Psoas muscle (tissue), 8 donors: ENCODE results near the gene OR9A2. TPM values are rescaled to one million over a fixed set of nuclear protein-coding genes. Genes with fewer than 3 reads are reported as not detected.

Experiments
- ATAC-seq, 4 donors: fragments of 200-7000 bp; cut with Tn5 transposase; one replicate each; pipeline ENCODE4 v1.9.1; 2020; ENCODE audit warnings: moderate library complexity in 3 of 4, mild to moderate bottlenecking in 2 of 4
- DNase-seq, 2 donors: peaks; one replicate each; pipeline ENCODE4 v3.0.0-alpha.2; 2020
- H3K27ac ChIP-seq: fragments of 200-600 bp; one replicate; pipeline ENCODE4 v1.8.0; 2022
- H3K27me3 ChIP-seq, 3 donors: fragments of 200-600 bp in 1 of 3; one replicate each; pipeline versions ENCODE4 v1.6.1 to v1.8.0; 2013 to 2022; ENCODE audit warnings: low read length in 2 of 3, mild to moderate bottlenecking in 2 of 3, moderate library complexity in 1 of 3; ENCODE audit not compliant: insufficient read depth in 3 of 3
- H3K36me3 ChIP-seq, 2 donors: fragments of 200-600 bp in 1 of 2; one replicate each; pipeline versions ENCODE4 v1.6.1 to v1.8.0; 2013 to 2022; ENCODE audit warnings: low read depth in 1 of 2, mild to moderate bottlenecking in 1 of 2, moderate library complexity in 1 of 2; ENCODE audit not compliant: insufficient read depth in 1 of 2
- H3K4me1 ChIP-seq: fragments of 200-600 bp; one replicate; pipeline ENCODE4 v1.8.0; 2022
- H3K4me3 ChIP-seq: fragments of 200-600 bp; one replicate; pipeline ENCODE4 v1.8.0; 2022; ENCODE audit warnings: mild to moderate bottlenecking
- H3K9me3 ChIP-seq: fragments of 200-600 bp; one replicate; pipeline ENCODE4 v1.8.0; 2022
- WGBS, 3 donors: extraction: QIAGEN DNeasy Blood & Tissue Kit; methylation state at CpG; one replicate each; pipeline versions ENCODE4 v1.1.6 to v1.1.7; 2013; 5-methylcytosine and 5-hydroxymethylcytosine counted together
- intact Hi-C, 2 donors: fragments of 100-400 bp; cut with DNase I; formaldehyde crosslinking; loops; one replicate each; pipeline versions ENCODE4 v1.11.0 to v1.14.2; 2022
- polyA plus RNA-seq, 3 donors: library from polyadenylated mRNA; stranded (reverse); fragments of 200-250 nt; gene quantifications; one replicate each; pipeline ENCODE4 v1.2.3, GENCODE V29; 2013
- total RNA-seq, 4 donors: library from RNA; stranded (reverse); fragmentation: NEBNext Ultra II Directional in 2 of 4; extraction: Animal tissue kit (Norgen Biotek cat#: 25700) in 2 of 4; gene quantifications; one replicate each; pipeline versions ENCODE4 v1.2.1 to v1.2.4, GENCODE V29; 2021 to 2023
- TF ChIP-seq, protein P1 (sequence below): fragments of 200-600 bp; IDR thresholded peaks from one replicate; pipeline ENCODE4 v1.8.0; 2022; ENCODE audit warnings: antibody characterized with exemption
- donor health status: healthy with polysubstance abuse.
- donor health status: DM: no; HTN: no; CAD: no; lungs with moderate emphysema.
- donor health status: Bipolar disorder and iron deficiency.
- donor health status: healthy.
- donor health status: DM: yes; HTN: yes; CAD: no.
- donor health status: DM: no; HTN: no; CAD: no.
- donor health status: DM: no; HTN: no; CAD: no.
- donor health status: DM: yes; HTN: yes; CAD: no.

Gene OR9A2
- total and polyA plus RNA-seq, 7 donors: not detected

DNA sequence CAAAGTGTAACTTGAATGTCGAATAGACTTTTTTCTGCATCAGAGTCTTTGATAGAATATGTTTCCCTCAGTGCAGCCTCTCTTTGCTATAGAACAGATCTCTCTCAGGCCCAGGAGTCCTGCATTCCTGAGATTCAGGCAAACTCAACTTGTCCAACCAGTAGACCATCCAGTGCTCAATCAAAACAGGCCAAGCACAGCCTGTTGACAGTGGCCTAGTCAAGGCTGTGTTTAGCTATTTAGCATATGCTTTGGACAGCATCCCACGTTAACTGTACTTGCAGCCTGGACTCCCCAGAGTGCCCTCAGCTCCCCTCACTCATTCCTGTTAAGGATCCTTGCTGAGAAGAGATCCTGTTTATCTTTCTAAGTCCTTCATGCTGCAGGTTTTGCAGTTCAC is 41.5 kb upstream of the OR9A2 start:
- Histone ChIP-seq H3K4me1 (no peaks in the 10 kb centered on the region), H3K27me3 (no peaks in the 10 kb centered on the region), H3K9me3 (no peaks in the 10 kb centered on the region), H3K4me3 (no peak overlapping the region), H3K27ac (no peak overlapping the region), H3K36me3 (no peaks in the 10 kb centered on the region)
- WGBS, 3 donors: 63 to 77% (median 70%) methylated on average over 2 of the region's 2 CpGs
- no peak for ATAC-seq
- TF ChIP-seq, protein P1, sequence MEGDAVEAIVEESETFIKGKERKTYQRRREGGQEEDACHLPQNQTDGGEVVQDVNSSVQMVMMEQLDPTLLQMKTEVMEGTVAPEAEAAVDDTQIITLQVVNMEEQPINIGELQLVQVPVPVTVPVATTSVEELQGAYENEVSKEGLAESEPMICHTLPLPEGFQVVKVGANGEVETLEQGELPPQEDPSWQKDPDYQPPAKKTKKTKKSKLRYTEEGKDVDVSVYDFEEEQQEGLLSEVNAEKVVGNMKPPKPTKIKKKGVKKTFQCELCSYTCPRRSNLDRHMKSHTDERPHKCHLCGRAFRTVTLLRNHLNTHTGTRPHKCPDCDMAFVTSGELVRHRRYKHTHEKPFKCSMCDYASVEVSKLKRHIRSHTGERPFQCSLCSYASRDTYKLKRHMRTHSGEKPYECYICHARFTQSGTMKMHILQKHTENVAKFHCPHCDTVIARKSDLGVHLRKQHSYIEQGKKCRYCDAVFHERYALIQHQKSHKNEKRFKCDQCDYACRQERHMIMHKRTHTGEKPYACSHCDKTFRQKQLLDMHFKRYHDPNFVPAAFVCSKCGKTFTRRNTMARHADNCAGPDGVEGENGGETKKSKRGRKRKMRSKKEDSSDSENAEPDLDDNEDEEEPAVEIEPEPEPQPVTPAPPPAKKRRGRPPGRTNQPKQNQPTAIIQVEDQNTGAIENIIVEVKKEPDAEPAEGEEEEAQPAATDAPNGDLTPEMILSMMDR: no peak
- DNase-seq: no peak
- intact Hi-C loops: no loop called here

DNA sequence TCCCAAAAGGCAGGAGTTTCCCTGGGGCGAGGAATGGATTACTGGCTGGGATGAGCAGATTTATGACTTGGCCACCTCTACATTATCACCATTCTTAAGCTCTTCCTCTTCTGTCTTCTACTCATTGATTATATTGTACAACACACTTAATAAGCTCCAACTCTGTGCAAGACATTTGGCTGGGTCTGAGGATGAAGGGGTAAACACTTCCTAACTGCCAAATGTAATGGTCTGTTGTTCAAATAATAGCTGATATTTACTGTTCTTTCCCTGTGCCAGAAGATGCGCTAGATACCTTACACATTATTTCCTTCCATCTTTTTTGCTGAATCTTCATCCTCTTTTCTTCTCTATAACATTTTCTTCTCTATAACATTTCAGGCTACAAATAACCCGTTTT is 36.8 kb upstream of the OR9A2 start:
- Histone ChIP-seq H3K27me3 (no peaks in the 10 kb centered on the region), H3K4me1 (no peaks in the 10 kb centered on the region), H3K4me3 (no peak overlapping the region), H3K36me3 (no peaks in the 10 kb centered on the region), H3K9me3 (no peaks in the 10 kb centered on the region), H3K27ac (no peak overlapping the region)
- ATAC-seq (no peak), DNase-seq (no peak)
- intact Hi-C loops: no loop called here
- TF ChIP-seq, protein P1: no peak
- 82 to 88% (median 83%) methylated on average over 3 of the region's 3 CpGs for WGBS, 3 donors

DNA sequence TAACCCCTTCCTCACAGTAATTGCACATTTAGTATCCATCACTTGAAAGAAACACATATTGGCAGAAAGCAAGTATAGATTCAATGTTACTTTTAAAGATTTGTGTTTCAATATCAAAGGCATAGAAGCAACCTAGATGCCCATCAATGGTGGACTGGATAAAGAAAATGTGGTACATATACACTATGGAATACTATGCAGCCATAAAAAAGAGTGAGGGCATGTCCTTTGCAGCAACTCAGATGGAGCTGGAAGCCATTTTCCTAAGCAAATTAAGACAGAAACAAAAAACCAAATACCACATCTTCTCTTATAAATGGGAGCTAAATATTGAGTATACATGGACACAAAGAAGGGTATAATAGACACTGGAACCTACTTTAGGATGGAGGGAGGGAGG is 28.8 kb upstream of the OR9A2 start:
- H3K4me3 ChIP-seq: no peak overlapping the region
- intact Hi-C loops: no loop called here
- no peak overlapping the region for H3K27ac ChIP-seq
- ATAC-seq: no peak
- H3K4me1 ChIP-seq: no peaks in the 10 kb centered on the region
- H3K27me3 ChIP-seq: peaks cover 0 to 3% (median 0%) of the 10 kb centered on the region in 3 donors
- TF ChIP-seq, protein P1: no peak
- no peaks in the 10 kb centered on the region for H3K9me3 ChIP-seq
- no peak for DNase-seq
- H3K36me3 ChIP-seq: no peaks in the 10 kb centered on the region

DNA sequence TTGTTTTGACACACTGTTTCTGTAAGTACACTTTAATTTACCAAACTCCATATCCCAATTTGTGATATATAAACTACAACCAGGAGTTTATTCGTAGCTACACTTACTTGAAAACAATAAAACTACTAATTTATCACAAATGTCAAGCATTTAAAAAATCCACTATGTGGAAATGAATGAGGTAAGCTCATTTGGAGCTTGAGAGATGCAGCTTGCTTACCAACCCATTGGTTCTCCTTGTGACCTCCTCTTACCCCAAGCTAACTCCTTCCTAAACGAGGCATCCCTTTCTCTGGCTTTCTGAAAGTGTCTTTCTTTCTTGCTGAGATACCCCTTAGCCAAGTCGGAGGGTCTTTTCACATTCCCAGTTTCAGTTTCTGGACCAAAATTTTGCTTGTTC is 27.7 kb upstream of the OR9A2 start:
- 35 to 61% (median 49%) methylated on average over 3 of the region's 3 CpGs for WGBS, 3 donors
- Histone ChIP-seq H3K27me3 (peaks cover 0 to 3% (median 0%) of the 10 kb centered on the region in 3 donors), H3K4me3 (no peak overlapping the region), H3K36me3 (no peaks in the 10 kb centered on the region), H3K9me3 (no peaks in the 10 kb centered on the region), H3K27ac (no peak overlapping the region), H3K4me1 (no peaks in the 10 kb centered on the region)
- TF ChIP-seq, protein P1: no peak
- intact Hi-C loops: no loop called here
- no peak for ATAC-seq
- no peak for DNase-seq

DNA sequence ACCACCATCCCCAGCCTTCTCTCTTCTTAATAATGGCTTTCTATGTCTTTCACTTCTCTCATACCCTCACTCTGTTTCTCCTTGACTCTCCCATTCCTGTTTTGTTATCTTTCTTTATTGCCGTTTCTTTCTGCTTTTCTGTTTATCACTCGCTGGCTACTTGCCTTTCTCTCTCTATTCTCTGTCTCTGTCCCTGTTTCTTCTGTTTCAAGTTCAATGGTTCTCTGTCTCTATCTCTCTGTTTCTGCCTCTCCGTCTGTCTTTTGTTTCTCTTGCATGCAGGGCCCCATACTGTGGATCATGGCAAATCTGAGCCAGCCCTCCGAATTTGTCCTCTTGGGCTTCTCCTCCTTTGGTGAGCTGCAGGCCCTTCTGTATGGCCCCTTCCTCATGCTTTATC is 25.1 kb upstream of the OR9A2 start, which contains the start of gene OR6V1:
OR6V1 (plus strand) TSS at position 301 of the 400 bp plus-strand sequence; CDS start at position 301, 0 bp downstream.
- intact Hi-C loops: no loop called here
- Histone ChIP-seq H3K27me3 (peaks cover 0 to 3% (median 0%) of the 10 kb centered on the region in 3 donors), H3K36me3 (no peaks in the 10 kb centered on the region), H3K4me1 (no peaks in the 10 kb centered on the region), H3K27ac (no peak within 1 kb of the TSS), H3K4me3 (no peak within 1 kb of the TSS), H3K9me3 (no peaks in the 10 kb centered on the region)
- TF ChIP-seq, protein P1: no peak
- 89 to 98% (median 91%) methylated on average over 4 of the region's 4 CpGs for WGBS, 3 donors
- ATAC-seq: no peak
- DNase-seq: no peak
